Stimulated activated CD8-positive, alpha-beta memory T cell treated with anti-CD3 and anti-CD28 coated beads, Interleukin-12 subunit alpha, Interleukin-12 subunit beta, amount 100 ng/mL, for 1 hour (primary cell): ENCODE data around the gene HUS1.
"Not testable (repeated sequence)": the region's sequence is repeated elsewhere in the genome, so short reads cannot be mapped to it uniquely, and the experiment has no call there.

Source experiments
- DNase-seq: peaks from one replicate; pipeline ENCODE4 v3.0.0-alpha.2; 2020; ENCODE audit warnings: low read depth

Gene HUS1

GRCh38 chr7:47979145-47979831 is at the start of gene HUS1:
HUS1 (minus strand) TSS chr7:47979615; CDS start chr7:47979519, 96 bp downstream.
- DNase-seq = peak; percentile 86

GRCh38 chr7:48028938-48029337 is 49.5 kb upstream of the HUS1 start, which contains the start of gene SUN3:
SUN3 (minus strand) TSS chr7:48029107; CDS start chr7:48028938, 169 bp downstream.
- no peak for DNase-seq

- no peak for DNase-seq
Observed at GRCh38 chr7:48025624-48026023, 46.2 kb upstream of the HUS1 start.

GRCh38 chr7:48017674-48018073 is 38.3 kb upstream of the HUS1 start:
- DNase-seq = no peak

GRCh38 chr7:48016641-48017040 is 37.2 kb upstream of the HUS1 start:
- DNase-seq = no peak

- no peak for DNase-seq
Observed at GRCh38 chr7:48011951-48012350, 32.5 kb upstream of the HUS1 start.

GRCh38 chr7:48011323-48011722 is 31.9 kb upstream of the HUS1 start:
- no peak for DNase-seq

GRCh38 chr7:48009954-48010353 is 30.5 kb upstream of the HUS1 start:
- no peak for DNase-seq

- no peak for DNase-seq
Observed at GRCh38 chr7:48009257-48009656, 29.8 kb upstream of the HUS1 start.

GRCh38 chr7:48006866-48007265 is 27.5 kb upstream of the HUS1 start:
- DNase-seq = no peak

- DNase-seq = no peak
Observed at GRCh38 chr7:48004638-48005037, 25.2 kb upstream of the HUS1 start.

GRCh38 chr7:48004032-48004431 is 24.6 kb upstream of the HUS1 start:
- DNase-seq = no peak

GRCh38 chr7:48000164-48000563 is 20.7 kb upstream of the HUS1 start:
- DNase-seq = not testable (repeated sequence)

- DNase-seq = no peak
Observed at GRCh38 chr7:47999413-47999812, 20.0 kb upstream of the HUS1 start.

GRCh38 chr7:47992446-47992845 is 13.0 kb upstream of the HUS1 start:
- DNase-seq = no peak

- DNase-seq = peak; percentile 78
Observed at GRCh38 chr7:47991741-47992311, 12.4 kb upstream of the HUS1 start.

GRCh38 chr7:47991270-47991669 is 11.9 kb upstream of the HUS1 start:
- DNase-seq = no peak

- DNase-seq = no peak
Observed at GRCh38 chr7:47990592-47990991, 11.2 kb upstream of the HUS1 start.

GRCh38 chr7:47989607-47990400 is 10.4 kb upstream of the HUS1 start:
- DNase-seq = not testable (repeated sequence)

GRCh38 chr7:47988496-47989386 is 9.3 kb upstream of the HUS1 start:
- no peak for DNase-seq

- DNase-seq = no peak
Observed at GRCh38 chr7:47982610-47983009, 3.2 kb upstream of the HUS1 start.

GRCh38 chr7:47980648-47981047 is 1.2 kb upstream of the HUS1 start:
- DNase-seq = not testable (repeated sequence)
